GM12875 (cell line): ENCODE measurements around the gene RIOK2.

Experiments
- H3K4me3 ChIP-seq: one replicate; pipeline ENCODE4 v1.5.1; 2011; ENCODE audit warnings: low read depth, low read length, control low read depth
- CTCF ChIP-seq: IDR thresholded peaks from 2 replicates; pipeline ENCODE4 v1.5.1; 2011; ENCODE audit warnings: low read depth, mild to moderate bottlenecking, control low read depth, inconsistent platforms, low read length, moderate library complexity, borderline replicate concordance; ENCODE audit not compliant: insufficient read depth

The RIOK2 gene

DNA sequence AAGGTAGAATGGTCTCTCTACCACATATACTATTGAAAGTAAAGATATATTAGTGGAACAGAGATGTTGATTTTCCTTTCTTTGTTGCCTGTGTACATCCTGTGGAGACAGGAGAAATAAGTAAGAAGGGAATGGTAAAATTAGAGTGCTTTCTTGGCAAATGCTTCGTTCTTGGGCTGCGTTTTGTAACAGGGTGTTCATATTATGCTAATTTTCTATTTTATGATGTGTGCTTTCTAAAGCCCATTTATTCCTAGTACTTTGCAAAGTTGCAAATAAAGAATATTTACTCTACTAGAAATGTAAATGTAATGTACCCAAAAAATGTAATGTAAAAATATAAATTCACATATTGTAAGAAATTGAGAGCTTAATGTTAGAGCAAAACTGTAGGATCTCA, 40.5 kb upstream of the RIOK2 start:
- TF ChIP-seq CTCF: no peak
- H3K4me3 ChIP-seq: no peak overlapping the region

DNA sequence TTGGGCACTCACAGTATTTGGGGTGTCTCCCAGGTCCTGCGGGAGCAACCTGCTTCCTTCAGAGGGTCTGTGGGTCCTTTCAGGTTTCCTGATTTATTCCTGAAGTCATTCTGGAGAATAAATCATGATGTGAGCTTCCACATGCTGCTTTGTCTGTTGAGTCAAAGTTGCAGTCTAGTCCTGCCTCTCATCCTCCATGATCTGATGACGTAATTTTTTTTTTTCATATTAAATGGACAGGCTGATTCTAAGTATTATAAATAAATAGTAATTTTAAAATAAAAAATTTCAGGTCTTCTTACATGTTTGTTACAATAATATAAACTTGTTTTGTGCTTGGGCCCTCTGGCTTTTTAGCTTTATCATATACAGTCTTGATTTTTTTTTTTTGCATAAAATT, 26.3 kb upstream of the RIOK2 start:
- H3K4me3 ChIP-seq: no peak overlapping the region
- TF ChIP-seq CTCF: no peak

GRCh38 chr5:97208714-97209113, 25.7 kb upstream of the RIOK2 start:
- no peak for TF ChIP-seq CTCF
- no peak overlapping the region for H3K4me3 ChIP-seq

DNA sequence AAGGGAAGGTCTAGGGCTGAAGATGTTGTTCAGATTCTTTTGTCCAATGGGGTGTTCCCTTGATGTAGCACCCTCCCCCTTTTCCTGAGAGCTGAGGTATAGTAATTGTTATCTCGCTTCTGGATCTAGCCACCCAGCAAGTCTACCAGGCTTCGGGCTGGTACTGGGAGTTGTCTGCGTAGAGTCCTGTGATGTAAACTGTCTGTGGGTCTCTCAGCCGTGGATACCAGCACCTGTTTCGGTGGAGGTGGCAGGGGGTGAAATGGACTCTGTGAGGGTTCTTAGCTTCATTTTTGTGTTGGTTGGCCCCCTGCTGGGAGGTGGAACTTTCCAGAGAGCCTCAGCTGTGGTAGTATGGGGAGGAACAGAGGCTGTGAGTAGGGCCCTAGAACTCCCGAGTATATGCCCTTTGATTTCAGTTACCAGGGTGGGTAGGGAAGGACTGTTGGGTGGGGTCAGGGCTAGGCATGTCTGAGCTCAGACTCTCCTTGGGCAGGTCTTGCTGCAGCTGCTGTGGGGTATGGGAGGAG, 25.2 kb upstream of the RIOK2 start:
- TF ChIP-seq CTCF: no peak
- no peak overlapping the region for H3K4me3 ChIP-seq

DNA sequence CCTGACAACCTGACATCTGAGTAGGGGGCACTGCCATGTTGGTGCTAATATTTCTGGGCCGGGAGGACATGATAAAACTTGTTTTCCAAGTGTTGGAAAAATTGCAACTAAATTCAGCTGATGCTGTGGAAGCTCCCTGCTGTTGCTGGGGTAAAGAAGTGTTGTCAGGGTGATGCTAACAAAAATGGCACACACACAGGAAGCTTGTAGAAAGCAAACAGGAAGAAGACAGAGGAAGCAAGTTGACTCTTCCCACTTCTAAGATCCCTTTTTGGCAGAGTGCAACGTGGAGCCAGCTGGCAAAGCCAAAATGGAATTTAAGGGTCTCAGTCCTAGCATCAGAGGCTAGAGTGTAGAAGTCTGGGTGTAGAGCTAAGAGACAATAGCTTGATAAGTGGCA, 11.3 kb upstream of the RIOK2 start:
- H3K4me3 ChIP-seq: no peak overlapping the region
- TF ChIP-seq CTCF: no peak

- no peak overlapping the region for H3K4me3 ChIP-seq
- TF ChIP-seq CTCF: no peak
Measured at GRCh38 chr5:97193355-97193688, 10.3 kb upstream of the RIOK2 start.

DNA sequence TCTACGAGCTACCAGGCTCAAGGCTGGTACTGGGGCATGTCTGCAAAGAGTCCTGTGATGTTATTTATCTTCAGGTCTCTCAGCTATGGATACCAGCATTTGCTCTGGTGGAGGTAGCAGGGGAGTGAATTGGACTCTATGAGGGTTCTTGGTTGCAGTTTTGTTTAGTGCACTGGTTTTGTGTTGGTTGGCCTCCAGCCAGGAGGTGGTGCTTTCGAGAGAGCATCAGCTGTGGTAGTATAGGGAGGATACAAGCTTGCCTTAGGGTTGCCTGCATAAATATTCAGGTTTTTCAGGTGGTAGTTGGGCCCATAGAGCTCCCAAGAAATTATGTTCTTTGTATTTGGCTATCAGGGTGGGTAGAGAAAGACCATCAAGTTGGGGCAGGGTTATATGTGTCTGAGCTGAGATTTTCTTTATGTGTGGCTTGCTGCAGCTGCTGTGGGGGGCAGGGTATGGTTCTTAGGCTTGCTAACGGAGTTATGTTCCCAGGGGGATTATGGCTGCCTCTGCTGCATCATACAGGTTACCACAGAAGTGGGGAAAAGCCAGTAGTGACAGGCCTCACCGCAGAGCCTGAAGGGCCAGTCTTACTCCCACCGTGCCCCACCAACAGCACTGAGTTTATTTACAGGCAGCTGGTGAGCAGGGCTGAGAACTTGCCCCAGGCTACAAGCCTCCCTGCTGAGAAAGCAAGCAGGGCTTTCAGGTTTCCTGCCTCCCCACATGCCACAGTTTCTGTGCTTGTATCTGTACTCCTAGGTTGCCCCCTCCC, 9.7 kb upstream of the RIOK2 start:
- no peak overlapping the region for H3K4me3 ChIP-seq
- no peak for TF ChIP-seq CTCF
